HepG2 (cell line): ENCODE results near the gene SYCP2. TPM values are rescaled to one million over a fixed set of nuclear protein-coding genes. Genes with fewer than 3 reads are reported as not detected.

Experiments
- ATAC-seq: fragments of 200-7000 bp; cut with Tn5 transposase; 3 replicates; pipeline ENCODE4 v1.9.1; 2020; ENCODE audit warnings: mild to moderate bottlenecking, moderate library complexity
- BruUV-seq: library from RNA; stranded (reverse); fragments of 400-500 nt; replicated peaks from 2 replicates; lab custom pipeline; 2021; lab: Mats Ljungman, UMichigan
- CTCF ChIA-PET: fragments of 300-600 bp; formaldehyde crosslinking; extraction: SDS; loops from one replicate; lab custom pipeline; 2021; ENCODE audit warnings: low total read pairs, inconsistent platforms, low intra/inter-chr PET ratio; lab: Yijun Ruan, JAX
- POLR2A ChIA-PET: fragments of 350-600 bp; sonication (Branson Sonifier 250); formaldehyde crosslinking; loops from one replicate; lab custom pipeline; 2020; ENCODE audit warnings: antibody characterized with exemption, inconsistent platforms; lab: Yijun Ruan, JAX
- DNase-seq: peaks from one replicate; pipeline ENCODE4 v3.0.0-alpha.2; 2015; ENCODE audit warnings: low spot score
- FAIRE-seq: peaks from 3 replicates; lab custom pipeline; 2011; peaks lifted over from hg19 to GRCh38; lab: Jason Lieb, UNC
- H2AFZ ChIP-seq: one replicate; pipeline ENCODE4 v1.6.1; 2011; ENCODE audit warnings: low read length, inconsistent platforms
- H3K27ac ChIP-seq: fragments of 300-600 bp; 3 replicates; pipeline ENCODE4 v1.8.0; 2011; ENCODE audit warnings: mixed run types, mild to moderate bottlenecking, mixed read lengths, low read length, inconsistent platforms; ENCODE audit not compliant: insufficient read depth; ENCODE audit errors: extremely low read length
- H3K27me3 ChIP-seq, 2 experiments: fragments of 200-600 bp in 1 of 2; 2 replicates in 1 of 2; 3 replicates in 1 of 2; pipeline versions ENCODE4 v1.6.0 to v1.8.0; 2011; ENCODE audit warnings: low read length in 2 of 2, mild to moderate bottlenecking in 2 of 2, moderate library complexity in 2 of 2, inconsistent platforms in 1 of 2; ENCODE audit not compliant: insufficient read depth in 2 of 2, control insufficient read depth in 1 of 2
- H3K36me3 ChIP-seq, 2 experiments: fragments of 200-600 bp in 1 of 2; replicated peaks in 1 of 2; 2 replicates in 1 of 2; 3 replicates in 1 of 2; pipeline versions ENCODE4 v1.5.1 to v1.8.0; 2011; ENCODE audit warnings: low read length in 2 of 2, inconsistent platforms in 1 of 2; ENCODE audit not compliant: insufficient read depth in 2 of 2, control insufficient read depth in 1 of 2
- H3K4me1 ChIP-seq: 2 replicates; pipeline ENCODE4 v1.5.1; 2012; ENCODE audit warnings: low read length, inconsistent platforms; ENCODE audit not compliant: insufficient read depth
- H3K4me2 ChIP-seq: 2 replicates; pipeline ENCODE4 v1.6.0; 2011; ENCODE audit warnings: low read depth, low read length, inconsistent platforms
- H3K4me3 ChIP-seq, 3 experiments: fragments of 200-600 bp in 1 of 3; sonication (generic), shearing (Covaris generic) in 1 of 3; replicated peaks in 1 of 3; 2 replicates each; pipeline ENCODE4 v1.5.1; 2011 to 2016; ENCODE audit warnings: low read length in 3 of 3, inconsistent platforms in 2 of 3, low read depth in 2 of 3, mild to moderate bottlenecking in 2 of 3, control low read depth in 1 of 3, mixed read lengths in 1 of 3; ENCODE audit not compliant: insufficient read depth in 1 of 3
- H3K79me2 ChIP-seq: one replicate; pipeline ENCODE4 v1.6.1; 2011; ENCODE audit warnings: low read length, inconsistent platforms; ENCODE audit not compliant: insufficient read depth
- H3K9ac ChIP-seq: 2 replicates; pipeline ENCODE4 v1.6.0; 2011; ENCODE audit warnings: mild to moderate bottlenecking, low read depth, low read length, inconsistent platforms; ENCODE audit not compliant: insufficient read depth
- H3K9me3 ChIP-seq: 2 replicates; pipeline ENCODE4 v1.5.1; 2012; ENCODE audit warnings: mild to moderate bottlenecking, low read length
- H4K20me1 ChIP-seq: 2 replicates; pipeline ENCODE4 v1.6.0; 2011; ENCODE audit warnings: inconsistent platforms, mild to moderate bottlenecking, low read length, moderate library complexity; ENCODE audit not compliant: insufficient read depth
- CCDC6 ChIP-seq: sonication (generic); formaldehyde crosslinking; IDR thresholded peaks from 2 replicates; pipeline ENCODE4 v1.8.1; 2022; ENCODE audit warnings: mild to moderate bottlenecking, missing genetic modification reagents, moderate library complexity
- GFI1 ChIP-seq: sonication (generic); formaldehyde crosslinking; IDR thresholded peaks from 2 replicates; pipeline ENCODE4 v1.5.0; 2020; ENCODE audit warnings: missing genetic modification reagents, mild to moderate bottlenecking, borderline replicate concordance
- PITX1 ChIP-seq: sonication (generic); formaldehyde crosslinking; IDR thresholded peaks from 2 replicates; pipeline ENCODE4 v1.5.1; 2020; ENCODE audit warnings: mild to moderate bottlenecking, missing genetic modification reagents
- RELA ChIP-seq: sonication (generic); formaldehyde crosslinking; IDR thresholded peaks from 2 replicates; pipeline ENCODE4 v1.4.0; 2020; ENCODE audit warnings: missing genetic modification reagents
- ZNF160 ChIP-seq: sonication (generic); formaldehyde crosslinking; IDR thresholded peaks from 2 replicates; pipeline ENCODE4 v1.8.0; 2022; ENCODE audit warnings: mild to moderate bottlenecking, inconsistent platforms, missing genetic modification reagents
- ZNF770 ChIP-seq: sonication (generic); formaldehyde crosslinking; IDR thresholded peaks from 2 replicates; pipeline ENCODE4 v1.5.0; 2020; ENCODE audit warnings: mild to moderate bottlenecking, missing genetic modification reagents
- ZNF790 ChIP-seq: sonication (generic); formaldehyde crosslinking; IDR thresholded peaks from 2 replicates; pipeline ENCODE4 v1.8.0; 2022; ENCODE audit warnings: missing genetic modification reagents, mild to moderate bottlenecking, borderline replicate concordance
- WGBS: methylation state at CpG from one replicate; pipeline ENCODE4 v1.1.6; 2017; ENCODE audit warnings: low lambda C conversion rate; 5-methylcytosine and 5-hydroxymethylcytosine counted together
- in situ Hi-C: cut with HindIII; loops from 2 replicates; pipeline ENCODE4 v1.10.0; 2017; ENCODE audit warnings: low pct_unique_long_range_greater_than_20kb; ENCODE audit not compliant: extremely low pct_ligation_motif_present
- intact Hi-C: fragments of 100-400 bp; cut with micrococcal nuclease; formaldehyde crosslinking; loops from one replicate; pipeline ENCODE4 v1.10.0; 2022; ENCODE audit not compliant: unreplicated experiment
- polyA plus RNA-seq, 8 experiments: library from polyadenylated mRNA; depleted of rRNA in 3 of 8; stranded (reverse) in 7 of 8; unstranded in 1 of 8; fragments of >200 nt; fragmentation: Illumina TruSeq in 4 of 8; extraction: Trizol in 4 of 8; gene quantifications; 2 replicates each; pipeline versions ENCODE4 v1.2.1 to v1.2.3, GENCODE V29; 2011 to 2016; ENCODE audit warnings: low read depth in 4 of 8, missing spikeins in 1 of 8, mixed read lengths in 1 of 8; ENCODE audit not compliant: insufficient read depth in 1 of 8
- total RNA-seq, 5 experiments: library from RNA; depleted of rRNA; stranded (reverse); fragments of >200 nt; fragmentation: Illumina TruSeq; extraction: Trizol; gene quantifications; 2 replicates each; pipeline ENCODE4 v1.2.3, GENCODE V29; 2016; ENCODE audit warnings: low read depth in 1 of 5
- TF ChIP-seq, protein P1 (sequence below): sonication (generic); formaldehyde crosslinking; conservative IDR thresholded peaks from 2 replicates; pipeline ENCODE4 v1.8.0; 2022; ENCODE audit warnings: missing genetic modification reagents
- TF ChIP-seq, protein P2 (sequence below): sonication (generic); formaldehyde crosslinking; IDR thresholded peaks from 2 replicates; pipeline ENCODE4 v1.4.0; 2020; ENCODE audit warnings: mild to moderate bottlenecking, missing genetic modification reagents

SYCP2 gene
- total and polyA plus RNA-seq, 2 of the 13 experiments (the other 11 are each of a cell fraction or from before 2014, with no cell fraction given): 0.07 to 0.24 TPM

DNA sequence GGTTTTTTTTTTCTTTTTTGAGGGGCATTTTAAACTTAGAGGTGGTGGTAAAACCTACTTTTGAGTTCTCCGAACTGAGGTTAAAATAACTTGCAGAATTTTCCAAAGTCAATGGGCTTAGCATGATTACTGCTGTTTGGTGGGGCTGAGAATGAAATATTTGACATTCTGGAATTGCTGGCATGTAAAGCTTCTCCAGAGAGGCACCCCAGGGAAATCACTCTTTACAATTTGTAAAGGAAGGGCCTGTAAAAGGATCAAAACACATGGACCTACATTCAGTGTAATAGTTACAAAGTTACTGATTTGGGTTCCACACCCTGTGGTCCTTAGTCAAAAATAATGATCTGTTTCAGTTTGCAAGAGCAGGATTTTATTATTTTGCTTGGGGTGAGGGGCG, 12.3 kb upstream of the SYCP2 start (continued):
- TF ChIP-seq, protein P1, sequence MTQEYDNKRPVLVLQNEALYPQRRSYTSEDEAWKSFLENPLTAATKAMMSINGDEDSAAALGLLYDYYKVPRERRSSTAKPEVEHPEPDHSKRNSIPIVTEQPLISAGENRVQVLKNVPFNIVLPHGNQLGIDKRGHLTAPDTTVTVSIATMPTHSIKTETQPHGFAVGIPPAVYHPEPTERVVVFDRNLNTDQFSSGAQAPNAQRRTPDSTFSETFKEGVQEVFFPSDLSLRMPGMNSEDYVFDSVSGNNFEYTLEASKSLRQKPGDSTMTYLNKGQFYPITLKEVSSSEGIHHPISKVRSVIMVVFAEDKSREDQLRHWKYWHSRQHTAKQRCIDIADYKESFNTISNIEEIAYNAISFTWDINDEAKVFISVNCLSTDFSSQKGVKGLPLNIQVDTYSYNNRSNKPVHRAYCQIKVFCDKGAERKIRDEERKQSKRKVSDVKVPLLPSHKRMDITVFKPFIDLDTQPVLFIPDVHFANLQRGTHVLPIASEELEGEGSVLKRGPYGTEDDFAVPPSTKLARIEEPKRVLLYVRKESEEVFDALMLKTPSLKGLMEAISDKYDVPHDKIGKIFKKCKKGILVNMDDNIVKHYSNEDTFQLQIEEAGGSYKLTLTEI: no peak
- TF ChIP-seq ZNF770 (no peak), ZNF160 (CRISPR knock-in tag) (no peak), CCDC6 (no peak), PITX1 (CRISPR knock-in tag) (no peak), ZNF790 (CRISPR knock-in tag) (no peak)
- TF ChIP-seq, protein P2, sequence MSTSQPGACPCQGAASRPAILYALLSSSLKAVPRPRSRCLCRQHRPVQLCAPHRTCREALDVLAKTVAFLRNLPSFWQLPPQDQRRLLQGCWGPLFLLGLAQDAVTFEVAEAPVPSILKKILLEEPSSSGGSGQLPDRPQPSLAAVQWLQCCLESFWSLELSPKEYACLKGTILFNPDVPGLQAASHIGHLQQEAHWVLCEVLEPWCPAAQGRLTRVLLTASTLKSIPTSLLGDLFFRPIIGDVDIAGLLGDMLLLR: no peak

- Histone ChIP-seq H3K9me3 (no peaks in the 10 kb centered on the region), H3K4me1 (peaks cover 13% of the 10 kb centered on the region), H2AFZ (no peak overlapping the region), H3K9ac (no peak overlapping the region), H3K4me2 (no peak overlapping the region), H3K27ac (no peak overlapping the region), H3K4me3 (no peak overlapping the region), H3K27me3 (no peaks in the 10 kb centered on the region; a peak in 1 of 5 replicates), H4K20me1 (no peaks in the 10 kb centered on the region), H3K36me3 (peaks cover 8 to 17% of the 10 kb centered on the region in 2 experiments; a peak in 4 of 5 replicates), H3K79me2 (peaks cover 11% of the 10 kb centered on the region)
- 98% methylated on average over 3 of the region's 3 CpGs for WGBS
- intact Hi-C loops (no loop called here), in situ Hi-C loops (no loop called here)
- ChIA-PET POLR2A (no interaction called here), CTCF (no interaction called here)
- BruUV-seq: no TSS peak
- no peak for DNase-seq
- no peak for TF ChIP-seq RELA
- no peak for TF ChIP-seq GFI1 (CRISPR knock-in tag)
- no peak for ATAC-seq
- no peak for FAIRE-seq
Measured at GRCh38 chr20:59945175-59945574, 11.7 kb upstream of the SYCP2 start.
